SK-N-SH treated with all-trans-retinoic acid at 6 μM for 48 hours (cell line): ENCODE results near the gene BRINP1.
A peak's percentile ranks its signal among the peaks of the same experiment; 100 is the strongest.

Experiments
- ARNTL ChIP-seq: fragments of 450-650 bp; formaldehyde crosslinking; IDR thresholded peaks from 2 replicates; pipeline ENCODE4 v1.5.0; 2020; ENCODE audit warnings: low read depth, mild to moderate bottlenecking, moderate library complexity, borderline replicate concordance
- CSRNP3 ChIP-seq: fragments of 250-450 bp; sonication (Bioruptor Pico); IDR thresholded peaks from 2 replicates; pipeline ENCODE4 v1.5.1; 2021; ENCODE audit warnings: mild to moderate bottlenecking, moderate library complexity
- ISL1 ChIP-seq: fragments of 250-450 bp; sonication (Bioruptor Pico); IDR thresholded peaks from 2 replicates; pipeline ENCODE4 v2.1.2; 2022; ENCODE audit warnings: mild to moderate bottlenecking, moderate library complexity
- POU6F1 ChIP-seq: fragments of 250-450 bp; sonication (Bioruptor Pico); IDR thresholded peaks from 2 replicates; pipeline ENCODE4 v1.8.0; 2021; ENCODE audit warnings: low read depth, mild to moderate bottlenecking, moderate library complexity, borderline replicate concordance
- RARB ChIP-seq: fragments of 250-450 bp; sonication (Bioruptor Pico); IDR thresholded peaks from 2 replicates; pipeline ENCODE4 v1.8.0; 2021; ENCODE audit warnings: mild to moderate bottlenecking, moderate library complexity
- SNAI2 ChIP-seq: fragments of 250-450 bp; sonication (Bioruptor Pico); IDR thresholded peaks from 2 replicates; pipeline ENCODE4 v1.5.0; 2020; ENCODE audit warnings: mild to moderate bottlenecking, moderate library complexity
- TCF4 ChIP-seq: fragments of 250-450 bp; sonication (Bioruptor Pico); IDR thresholded peaks from 2 replicates; pipeline ENCODE4 v1.8.0; 2021; ENCODE audit warnings: mild to moderate bottlenecking, moderate library complexity, borderline replicate concordance
- ZC3H10 ChIP-seq: fragments of 250-450 bp; sonication (Bioruptor Pico); IDR thresholded peaks from 2 replicates; pipeline ENCODE4 v1.5.1; 2021; ENCODE audit warnings: mild to moderate bottlenecking, moderate library complexity
- ZFP3 ChIP-seq: fragments of 250-450 bp; sonication (Bioruptor Pico); IDR thresholded peaks from 2 replicates; pipeline ENCODE4 v1.5.0; 2020; ENCODE audit warnings: mild to moderate bottlenecking, moderate library complexity
- ZFP30 ChIP-seq: fragments of 450-650 bp; formaldehyde crosslinking; IDR thresholded peaks from 2 replicates; pipeline ENCODE4 v1.5.0; 2022; ENCODE audit warnings: mild to moderate bottlenecking, moderate library complexity
- ZNF565 ChIP-seq: fragments of 450-650 bp; formaldehyde crosslinking; conservative IDR thresholded peaks from 2 replicates; pipeline ENCODE4 v1.5.0; 2020; ENCODE audit warnings: low read depth, mild to moderate bottlenecking, moderate library complexity
- ZNF70 ChIP-seq: fragments of 450-650 bp; formaldehyde crosslinking; IDR thresholded peaks from 2 replicates; pipeline ENCODE4 v1.5.0; 2020; ENCODE audit warnings: mild to moderate bottlenecking, moderate library complexity
- ZNF8 ChIP-seq: fragments of 450-650 bp; formaldehyde crosslinking; IDR thresholded peaks from 2 replicates; pipeline ENCODE4 v1.5.0; 2020; ENCODE audit warnings: mild to moderate bottlenecking, moderate library complexity
- TF ChIP-seq, protein P1 (sequence below): fragments of 250-450 bp; sonication (Bioruptor Pico); IDR thresholded peaks from 2 replicates; pipeline ENCODE4 v1.8.0; 2020; ENCODE audit warnings: mild to moderate bottlenecking, moderate library complexity, borderline replicate concordance

GRCh38 chr9:119216651-119217331 is 152.4 kb downstream of the BRINP1 start:
- TF ChIP-seq RARB (CRISPR knock-in tag) (no peak), ZC3H10 (no peak), ISL1 (CRISPR knock-in tag) (no peak), POU6F1 (CRISPR knock-in tag) (no peak), ZNF70 (no peak), ZNF565 (CRISPR knock-in tag) (no peak), TCF4 (CRISPR knock-in tag) (no peak), ZNF8 (no peak), ZFP3 (CRISPR knock-in tag) (peak; percentile 88; the same call in 1 of the 2 replicates), ARNTL (CRISPR knock-in tag) (no peak), ZFP30 (CRISPR knock-in tag) (no peak), CSRNP3 (no peak), SNAI2 (no peak)
- TF ChIP-seq, protein P1, sequence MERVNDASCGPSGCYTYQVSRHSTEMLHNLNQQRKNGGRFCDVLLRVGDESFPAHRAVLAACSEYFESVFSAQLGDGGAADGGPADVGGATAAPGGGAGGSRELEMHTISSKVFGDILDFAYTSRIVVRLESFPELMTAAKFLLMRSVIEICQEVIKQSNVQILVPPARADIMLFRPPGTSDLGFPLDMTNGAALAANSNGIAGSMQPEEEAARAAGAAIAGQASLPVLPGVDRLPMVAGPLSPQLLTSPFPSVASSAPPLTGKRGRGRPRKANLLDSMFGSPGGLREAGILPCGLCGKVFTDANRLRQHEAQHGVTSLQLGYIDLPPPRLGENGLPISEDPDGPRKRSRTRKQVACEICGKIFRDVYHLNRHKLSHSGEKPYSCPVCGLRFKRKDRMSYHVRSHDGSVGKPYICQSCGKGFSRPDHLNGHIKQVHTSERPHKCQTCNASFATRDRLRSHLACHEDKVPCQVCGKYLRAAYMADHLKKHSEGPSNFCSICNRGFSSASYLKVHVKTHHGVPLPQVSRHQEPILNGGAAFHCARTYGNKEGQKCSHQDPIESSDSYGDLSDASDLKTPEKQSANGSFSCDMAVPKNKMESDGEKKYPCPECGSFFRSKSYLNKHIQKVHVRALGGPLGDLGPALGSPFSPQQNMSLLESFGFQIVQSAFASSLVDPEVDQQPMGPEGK (CRISPR knock-in tag), result no peak
